Measurements from ENCODE around the gene TRABD. TPM values are rescaled to one million over a fixed set of nuclear protein-coding genes. Genes with fewer than 3 reads are reported as not detected.

Gene TRABD
- polyA plus RNA-seq, 1 donor from 2014 or later = 31.8 TPM

DNA sequence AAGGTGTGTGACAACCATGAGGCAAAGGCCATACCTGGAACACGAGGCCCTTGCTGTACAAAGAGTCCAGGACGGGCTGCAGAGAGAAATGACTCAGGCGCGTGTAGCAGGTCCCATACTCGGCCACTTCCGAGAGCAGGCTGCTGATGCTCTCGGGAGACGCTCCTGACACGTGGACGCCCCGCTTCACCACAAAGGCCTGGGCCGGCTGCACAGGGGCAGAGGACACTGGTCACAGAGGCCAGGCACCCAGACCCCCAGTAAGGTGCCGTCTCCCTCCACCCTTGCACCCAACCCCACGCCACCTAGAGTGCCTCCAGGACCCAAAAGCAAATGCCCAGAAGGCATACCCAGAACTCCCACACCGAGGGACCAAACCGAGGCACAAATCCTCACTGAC is 43.7 kb downstream of the TRABD start:
- Histone ChIP-seq H3K4me2 (ENCODE audit: low read length) (no peak overlapping the region), H4K20me1 (ENCODE audit: insufficient read depth) (no peaks in the 10 kb centered on the region), H3K27me3 (ENCODE audit: insufficient read depth, low read depth, low read length) (no peaks in the 10 kb centered on the region), H3K36me3 (ENCODE audit: insufficient read depth, low read length) (no peaks in the 10 kb centered on the region), H3K4me3 (ENCODE audit: low read length) (no peak overlapping the region), H3K79me2 (replicated peaks; ENCODE audit: insufficient read depth, low read length) (no peaks in the 10 kb centered on the region), H3K9ac (ENCODE audit: low read length) (no peak overlapping the region), H2AFZ (ENCODE audit: low read depth, low read length) (no peak overlapping the region), H3F3A (ENCODE audit: insufficient read depth, low read length, poor library complexity, severe bottlenecking) (no peaks in the 10 kb centered on the region), H3K9me3 (ENCODE audit: low read length) (no peaks in the 10 kb centered on the region), H3K27ac (ENCODE audit: low read length) (no peak overlapping the region), H3K9me2 (ENCODE audit: insufficient read depth, low read length) (no peaks in the 10 kb centered on the region)
- TF ChIP-seq EZH2 (IDR thresholded peaks at IDR 0.05; ENCODE audit: borderline replicate concordance, insufficient read depth, low read length, poor library complexity, severe bottlenecking) = no peak
- TF ChIP-seq, protein P1, sequence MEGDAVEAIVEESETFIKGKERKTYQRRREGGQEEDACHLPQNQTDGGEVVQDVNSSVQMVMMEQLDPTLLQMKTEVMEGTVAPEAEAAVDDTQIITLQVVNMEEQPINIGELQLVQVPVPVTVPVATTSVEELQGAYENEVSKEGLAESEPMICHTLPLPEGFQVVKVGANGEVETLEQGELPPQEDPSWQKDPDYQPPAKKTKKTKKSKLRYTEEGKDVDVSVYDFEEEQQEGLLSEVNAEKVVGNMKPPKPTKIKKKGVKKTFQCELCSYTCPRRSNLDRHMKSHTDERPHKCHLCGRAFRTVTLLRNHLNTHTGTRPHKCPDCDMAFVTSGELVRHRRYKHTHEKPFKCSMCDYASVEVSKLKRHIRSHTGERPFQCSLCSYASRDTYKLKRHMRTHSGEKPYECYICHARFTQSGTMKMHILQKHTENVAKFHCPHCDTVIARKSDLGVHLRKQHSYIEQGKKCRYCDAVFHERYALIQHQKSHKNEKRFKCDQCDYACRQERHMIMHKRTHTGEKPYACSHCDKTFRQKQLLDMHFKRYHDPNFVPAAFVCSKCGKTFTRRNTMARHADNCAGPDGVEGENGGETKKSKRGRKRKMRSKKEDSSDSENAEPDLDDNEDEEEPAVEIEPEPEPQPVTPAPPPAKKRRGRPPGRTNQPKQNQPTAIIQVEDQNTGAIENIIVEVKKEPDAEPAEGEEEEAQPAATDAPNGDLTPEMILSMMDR (IDR thresholded peaks at IDR 0.05; ENCODE audit: poor library complexity, severe bottlenecking) = no peak
- TF ChIP-seq POLR2AphosphoS5 (IDR thresholded peaks at IDR 0.05) = no peak
- no peak for TF ChIP-seq RAD21 (conservative IDR thresholded peaks at IDR 0.05)
- TF ChIP-seq SMC3 (conservative IDR thresholded peaks at IDR 0.05; ENCODE audit: poor library complexity) = no peak
- no peak for TF ChIP-seq TAF1 (IDR thresholded peaks at IDR 0.05; ENCODE audit: low read depth)
- TF ChIP-seq EP300 (conservative IDR thresholded peaks at IDR 0.05; ENCODE audit: poor library complexity, severe bottlenecking) = no peak

DNA sequence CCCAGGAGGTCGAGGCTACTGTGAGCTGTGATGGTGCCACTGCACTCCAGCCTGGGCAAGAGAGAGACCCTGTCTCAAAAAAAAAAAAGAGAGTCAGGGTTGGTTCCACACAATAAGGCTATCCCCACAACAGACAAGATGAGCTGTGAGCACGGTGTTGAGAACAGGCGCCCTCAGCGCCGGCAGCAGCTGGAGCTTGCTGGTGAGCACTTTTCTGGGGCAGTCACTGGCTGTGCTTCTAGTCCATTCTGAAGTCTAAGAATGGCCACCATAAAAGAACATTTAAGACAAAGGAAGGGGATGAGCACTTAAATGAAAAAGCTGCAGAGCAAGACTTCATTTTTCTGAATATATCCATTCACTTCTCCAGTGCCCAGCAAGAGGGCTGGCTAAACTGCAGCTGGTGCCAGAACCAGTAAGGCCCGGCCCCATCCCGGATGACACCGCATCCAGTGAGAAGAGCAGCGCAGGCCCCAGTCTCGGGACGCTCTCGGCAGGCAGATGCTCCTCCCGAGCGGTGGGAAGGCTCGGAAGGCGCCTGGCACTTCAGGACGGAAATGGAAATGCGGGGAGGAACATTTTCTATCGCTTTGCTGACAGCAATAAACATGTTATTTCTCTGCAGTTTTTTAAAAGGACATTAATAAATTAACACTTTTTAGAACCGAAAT is 46.9 kb downstream of the TRABD start:
- Histone ChIP-seq H3K4me3 (ENCODE audit: low read length) (no peak overlapping the region), H3K27me3 (ENCODE audit: insufficient read depth, low read depth, low read length) (no peaks in the 10 kb centered on the region), H3K79me2 (replicated peaks; ENCODE audit: insufficient read depth, low read length) (peaks cover 6% of the 10 kb centered on the region), H4K20me1 (ENCODE audit: insufficient read depth) (no peaks in the 10 kb centered on the region), H3K36me3 (ENCODE audit: insufficient read depth, low read length) (no peaks in the 10 kb centered on the region), H3F3A (ENCODE audit: insufficient read depth, low read length, poor library complexity, severe bottlenecking) (no peaks in the 10 kb centered on the region), H3K4me2 (ENCODE audit: low read length) (no peak overlapping the region), H2AFZ (ENCODE audit: low read depth, low read length) (no peak overlapping the region), H3K9me2 (ENCODE audit: insufficient read depth, low read length) (no peaks in the 10 kb centered on the region), H3K27ac (ENCODE audit: low read length) (no peak overlapping the region), H3K9me3 (ENCODE audit: low read length) (no peaks in the 10 kb centered on the region), H3K9ac (ENCODE audit: low read length) (no peak overlapping the region)
- TF ChIP-seq MXI1 (conservative IDR thresholded peaks at IDR 0.05; ENCODE audit: poor library complexity, severe bottlenecking) (no peak), RAD21 (conservative IDR thresholded peaks at IDR 0.05) (no peak), TAF1 (IDR thresholded peaks at IDR 0.05; ENCODE audit: low read depth) (no peak), EP300 (conservative IDR thresholded peaks at IDR 0.05; ENCODE audit: poor library complexity, severe bottlenecking) (no peak), SMC3 (conservative IDR thresholded peaks at IDR 0.05; ENCODE audit: poor library complexity) (no peak), EZH2 (IDR thresholded peaks at IDR 0.05; ENCODE audit: borderline replicate concordance, insufficient read depth, low read length, poor library complexity, severe bottlenecking) (no peak), POLR2AphosphoS5 (IDR thresholded peaks at IDR 0.05) (no peak)
- TF ChIP-seq, protein P2, sequence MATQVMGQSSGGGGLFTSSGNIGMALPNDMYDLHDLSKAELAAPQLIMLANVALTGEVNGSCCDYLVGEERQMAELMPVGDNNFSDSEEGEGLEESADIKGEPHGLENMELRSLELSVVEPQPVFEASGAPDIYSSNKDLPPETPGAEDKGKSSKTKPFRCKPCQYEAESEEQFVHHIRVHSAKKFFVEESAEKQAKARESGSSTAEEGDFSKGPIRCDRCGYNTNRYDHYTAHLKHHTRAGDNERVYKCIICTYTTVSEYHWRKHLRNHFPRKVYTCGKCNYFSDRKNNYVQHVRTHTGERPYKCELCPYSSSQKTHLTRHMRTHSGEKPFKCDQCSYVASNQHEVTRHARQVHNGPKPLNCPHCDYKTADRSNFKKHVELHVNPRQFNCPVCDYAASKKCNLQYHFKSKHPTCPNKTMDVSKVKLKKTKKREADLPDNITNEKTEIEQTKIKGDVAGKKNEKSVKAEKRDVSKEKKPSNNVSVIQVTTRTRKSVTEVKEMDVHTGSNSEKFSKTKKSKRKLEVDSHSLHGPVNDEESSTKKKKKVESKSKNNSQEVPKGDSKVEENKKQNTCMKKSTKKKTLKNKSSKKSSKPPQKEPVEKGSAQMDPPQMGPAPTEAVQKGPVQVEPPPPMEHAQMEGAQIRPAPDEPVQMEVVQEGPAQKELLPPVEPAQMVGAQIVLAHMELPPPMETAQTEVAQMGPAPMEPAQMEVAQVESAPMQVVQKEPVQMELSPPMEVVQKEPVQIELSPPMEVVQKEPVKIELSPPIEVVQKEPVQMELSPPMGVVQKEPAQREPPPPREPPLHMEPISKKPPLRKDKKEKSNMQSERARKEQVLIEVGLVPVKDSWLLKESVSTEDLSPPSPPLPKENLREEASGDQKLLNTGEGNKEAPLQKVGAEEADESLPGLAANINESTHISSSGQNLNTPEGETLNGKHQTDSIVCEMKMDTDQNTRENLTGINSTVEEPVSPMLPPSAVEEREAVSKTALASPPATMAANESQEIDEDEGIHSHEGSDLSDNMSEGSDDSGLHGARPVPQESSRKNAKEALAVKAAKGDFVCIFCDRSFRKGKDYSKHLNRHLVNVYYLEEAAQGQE (IDR thresholded peaks at IDR 0.05; ENCODE audit: borderline replicate concordance) = no peak
- TF ChIP-seq, protein P1 (IDR thresholded peaks at IDR 0.05; ENCODE audit: poor library complexity, severe bottlenecking) = no peak

Data from neural cell (in vitro differentiated cells).